Measurements from ENCODE around the gene KIAA1328. TPM values are rescaled to one million over a fixed set of nuclear protein-coding genes. Genes with fewer than 3 reads are reported as not detected.

The KIAA1328 gene
- total and polyA plus RNA-seq, 11 donors: 1.4 to 6.4 (median 4.0) TPM

DNA sequence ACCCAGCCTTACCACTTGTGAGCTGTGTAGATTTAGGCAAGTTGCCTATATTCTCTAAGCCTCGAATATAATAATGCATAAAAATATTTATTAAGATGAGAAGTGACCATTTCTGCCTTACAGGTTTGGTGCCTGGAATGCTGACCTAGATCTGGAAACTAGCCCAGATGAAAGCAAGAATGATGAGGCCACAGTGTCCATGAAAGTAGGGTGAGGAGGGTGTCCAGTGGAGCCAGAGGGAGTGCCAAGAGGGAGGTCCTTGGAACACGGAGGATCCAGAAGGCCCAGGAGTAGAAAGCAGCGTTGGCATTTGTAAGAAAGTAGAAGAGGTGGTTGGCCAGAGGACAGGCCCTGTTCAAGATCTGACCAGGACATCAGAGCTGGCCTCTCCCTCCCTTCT is 402.3 kb downstream of the KIAA1328 start:
- Histone ChIP-seq H3K4me3 (no peak overlapping the region), H3K4me1 (peaks cover 0 to 2% (median 0%) of the 10 kb centered on the region in 12 donors), H3K36me3 (no peaks in the 10 kb centered on the region), H3K27me3 (no peaks in the 10 kb centered on the region), H3K9me3 (peaks cover 0 to 3% (median 0%) of the 10 kb centered on the region in 12 donors), H3K27ac (no peak overlapping the region)
- 54 to 66% (median 60%) methylated on average over 3 of the region's 3 CpGs for WGBS, 4 donors
- intact Hi-C loops (cut with DNase I): no loop called here
- ATAC-seq: no peak
- TF ChIP-seq, protein P1, sequence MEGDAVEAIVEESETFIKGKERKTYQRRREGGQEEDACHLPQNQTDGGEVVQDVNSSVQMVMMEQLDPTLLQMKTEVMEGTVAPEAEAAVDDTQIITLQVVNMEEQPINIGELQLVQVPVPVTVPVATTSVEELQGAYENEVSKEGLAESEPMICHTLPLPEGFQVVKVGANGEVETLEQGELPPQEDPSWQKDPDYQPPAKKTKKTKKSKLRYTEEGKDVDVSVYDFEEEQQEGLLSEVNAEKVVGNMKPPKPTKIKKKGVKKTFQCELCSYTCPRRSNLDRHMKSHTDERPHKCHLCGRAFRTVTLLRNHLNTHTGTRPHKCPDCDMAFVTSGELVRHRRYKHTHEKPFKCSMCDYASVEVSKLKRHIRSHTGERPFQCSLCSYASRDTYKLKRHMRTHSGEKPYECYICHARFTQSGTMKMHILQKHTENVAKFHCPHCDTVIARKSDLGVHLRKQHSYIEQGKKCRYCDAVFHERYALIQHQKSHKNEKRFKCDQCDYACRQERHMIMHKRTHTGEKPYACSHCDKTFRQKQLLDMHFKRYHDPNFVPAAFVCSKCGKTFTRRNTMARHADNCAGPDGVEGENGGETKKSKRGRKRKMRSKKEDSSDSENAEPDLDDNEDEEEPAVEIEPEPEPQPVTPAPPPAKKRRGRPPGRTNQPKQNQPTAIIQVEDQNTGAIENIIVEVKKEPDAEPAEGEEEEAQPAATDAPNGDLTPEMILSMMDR (IDR thresholded peaks at IDR 0.05): no peak
- TF ChIP-seq POLR2A (IDR thresholded peaks at IDR 0.05): no peak
- DNase-seq: no peak

- TF ChIP-seq, protein P1 (IDR thresholded peaks at IDR 0.05): no peak
- TF ChIP-seq POLR2A (IDR thresholded peaks at IDR 0.05): no peak
- peaks cover 0 to 2% (median 0%) of the 10 kb centered on the region in 12 donors for H3K4me1 ChIP-seq
- ATAC-seq (peak; percentile 44 to 82 (median 62)), DNase-seq (no peak)
- no peaks in the 10 kb centered on the region for H3K36me3 ChIP-seq
- H3K9me3 ChIP-seq: no peaks in the 10 kb centered on the region
- H3K27me3 ChIP-seq: peaks cover 0 to 4% (median 0%) of the 10 kb centered on the region in 9 donors
- 38 to 67% (median 48%) methylated on average over 2 of the region's 2 CpGs for WGBS, 4 donors
- H3K27ac ChIP-seq: no peak overlapping the region
- intact Hi-C loops (cut with DNase I): no loop called here
- no peak overlapping the region for H3K4me3 ChIP-seq
These were observed 406.7 kb downstream of the KIAA1328 start for GRCh38 chr18:37235583-37235982.

GRCh38 chr18:37238282-37239108 is 409.6 kb downstream of the KIAA1328 start:
- WGBS, 4 donors: 72 to 80% (median 76%) methylated on average over 6 of the region's 6 CpGs
- no peak for DNase-seq

DNA sequence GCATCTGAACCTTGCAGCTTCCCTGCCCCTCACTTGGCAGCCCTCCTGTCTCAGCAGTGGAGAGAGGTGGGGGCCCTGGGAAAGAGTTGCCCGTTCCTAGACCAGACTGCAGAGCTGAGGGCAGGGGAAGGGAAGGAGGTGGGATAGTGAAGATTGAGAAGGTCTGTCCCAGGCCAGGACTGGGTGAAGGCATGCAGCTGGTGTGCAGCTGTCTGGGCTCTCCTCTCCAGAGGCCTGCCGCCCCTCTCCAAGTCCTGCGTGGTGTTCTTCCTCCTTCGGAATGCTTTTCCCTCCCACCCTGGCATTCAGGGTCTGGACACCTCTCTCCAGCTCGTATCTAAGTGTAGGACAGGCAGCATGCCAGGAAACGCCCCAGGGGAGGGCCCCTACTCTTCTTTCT is 413.2 kb downstream of the KIAA1328 start:
- Histone ChIP-seq H3K4me1 (peaks cover 0 to 5% (median 0%) of the 10 kb centered on the region in 12 donors), H3K4me3 (no peak overlapping the region), H3K9me3 (no peaks in the 10 kb centered on the region), H3K36me3 (no peaks in the 10 kb centered on the region), H3K27ac (no peak overlapping the region), H3K27me3 (peaks cover 0 to 38% (median 8%) of the 10 kb centered on the region in 9 donors)
- WGBS, 4 donors: 55 to 67% (median 60%) methylated on average over 6 of the region's 6 CpGs
- intact Hi-C loops (cut with DNase I): loop anchor here in 2 of 10 donors (10.0 kb wide), 2 partner anchors 57 to 63 kb away; no protein-coding TSS in a partner anchor
- no peak for ATAC-seq
- DNase-seq: no peak
- TF ChIP-seq, protein P1 (IDR thresholded peaks at IDR 0.05): no peak
- TF ChIP-seq POLR2A (IDR thresholded peaks at IDR 0.05): no peak

More at GRCh38 chr18:37238282-37239108, 409.6 kb downstream of the KIAA1328 start:
- intact Hi-C loops (cut with DNase I): no loop called here
- H3K27me3 ChIP-seq: peaks cover 0 to 13% (median 0%) of the 10 kb centered on the region in 9 donors
- H3K36me3 ChIP-seq: no peaks in the 10 kb centered on the region
- no peak overlapping the region for H3K27ac ChIP-seq
- no peak overlapping the region for H3K4me3 ChIP-seq
- TF ChIP-seq, protein P1 (IDR thresholded peaks at IDR 0.05): no peak
- no peak for TF ChIP-seq POLR2A (IDR thresholded peaks at IDR 0.05)
- no peak for ATAC-seq
- H3K4me1 ChIP-seq: no peaks in the 10 kb centered on the region
- no peaks in the 10 kb centered on the region for H3K9me3 ChIP-seq

Measured in heart left ventricle (tissue), 16 donors.